Measurements from ENCODE around the gene DIP2C. TPM values are rescaled to one million over a fixed set of nuclear protein-coding genes. Genes with fewer than 3 reads are reported as not detected.
"Not testable (repeated sequence)": the region's sequence is repeated elsewhere in the genome, so short reads cannot be mapped to it uniquely, and the experiment has no call there.

DIP2C gene
- polyA plus RNA-seq, 1 donor: 21.6 TPM

- no peak for DNase-seq
These were observed 413.8 kb downstream of the DIP2C start for GRCh38 chr10:275680-276079.

- no peak for DNase-seq
These were observed 414.6 kb downstream of the DIP2C start for GRCh38 chr10:274866-275265.

GRCh38 chr10:273088-273487 is 416.4 kb downstream of the DIP2C start:
- no peak for DNase-seq

DNA sequence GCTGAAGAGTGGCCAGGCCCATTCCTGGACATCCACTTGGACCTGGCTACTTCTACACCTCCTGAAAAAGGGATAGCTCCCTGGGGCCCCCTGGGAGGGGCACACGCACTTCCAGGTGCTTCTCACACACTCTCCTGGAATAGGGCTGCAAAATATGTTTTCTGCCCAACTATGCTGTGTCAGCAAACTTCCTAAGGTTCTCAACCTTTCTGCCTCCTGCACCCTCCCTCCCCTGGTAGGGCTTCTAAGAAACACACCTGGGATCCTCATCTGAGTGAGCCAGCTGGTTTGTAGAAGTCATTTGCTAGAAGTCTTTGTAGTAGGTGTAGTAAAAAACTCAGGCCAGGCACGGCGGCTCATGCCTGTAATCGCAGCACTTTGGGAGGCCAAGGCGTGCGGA is 417.7 kb downstream of the DIP2C start:
- no peak for DNase-seq

GRCh38 chr10:271201-271600 is 418.3 kb downstream of the DIP2C start:
- no peak for DNase-seq

GRCh38 chr10:269440-270074 is 419.9 kb downstream of the DIP2C start:
- DNase-seq: no peak

DNA sequence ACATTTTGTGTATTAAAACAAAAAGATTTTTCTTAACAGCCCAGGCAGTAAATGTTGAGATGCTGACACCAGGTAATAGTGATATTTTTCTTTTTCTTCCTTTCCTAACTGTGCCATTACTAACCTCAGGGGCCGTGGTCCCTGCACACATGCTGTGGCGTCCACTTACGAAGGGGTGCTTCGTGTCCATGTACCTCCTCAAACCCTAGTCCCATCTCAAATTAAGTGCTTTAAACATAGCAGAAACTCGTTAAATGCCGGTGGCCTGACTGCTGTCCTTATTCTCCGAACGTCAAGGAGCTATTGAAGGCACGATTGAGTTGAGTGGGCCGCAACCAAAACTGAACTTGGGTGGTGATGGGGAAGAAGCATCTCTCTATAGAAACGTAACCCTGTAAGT is 421.8 kb downstream of the DIP2C start:
- DNase-seq: no peak

DNA sequence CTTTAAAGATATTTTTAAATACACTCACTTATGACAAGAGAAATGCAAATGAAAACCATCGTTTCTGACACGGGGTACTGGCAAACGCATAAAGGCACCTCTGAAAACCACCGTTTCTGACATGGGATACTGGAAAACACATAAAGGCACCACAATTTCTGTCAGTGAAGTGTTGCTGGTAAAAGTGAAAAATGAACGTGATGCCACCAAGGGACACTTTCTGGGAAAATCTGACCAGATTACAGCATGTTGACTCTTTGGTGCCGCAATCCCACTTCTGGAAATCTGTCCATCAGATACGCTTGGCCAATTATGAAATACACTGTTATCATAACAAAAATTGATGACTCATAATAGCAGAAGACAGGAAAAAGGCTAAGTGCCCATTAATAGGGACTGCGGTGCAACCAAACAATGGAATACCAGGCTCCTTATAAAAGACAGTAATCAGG is 422.5 kb downstream of the DIP2C start:
- DNase-seq: no peak

DNA sequence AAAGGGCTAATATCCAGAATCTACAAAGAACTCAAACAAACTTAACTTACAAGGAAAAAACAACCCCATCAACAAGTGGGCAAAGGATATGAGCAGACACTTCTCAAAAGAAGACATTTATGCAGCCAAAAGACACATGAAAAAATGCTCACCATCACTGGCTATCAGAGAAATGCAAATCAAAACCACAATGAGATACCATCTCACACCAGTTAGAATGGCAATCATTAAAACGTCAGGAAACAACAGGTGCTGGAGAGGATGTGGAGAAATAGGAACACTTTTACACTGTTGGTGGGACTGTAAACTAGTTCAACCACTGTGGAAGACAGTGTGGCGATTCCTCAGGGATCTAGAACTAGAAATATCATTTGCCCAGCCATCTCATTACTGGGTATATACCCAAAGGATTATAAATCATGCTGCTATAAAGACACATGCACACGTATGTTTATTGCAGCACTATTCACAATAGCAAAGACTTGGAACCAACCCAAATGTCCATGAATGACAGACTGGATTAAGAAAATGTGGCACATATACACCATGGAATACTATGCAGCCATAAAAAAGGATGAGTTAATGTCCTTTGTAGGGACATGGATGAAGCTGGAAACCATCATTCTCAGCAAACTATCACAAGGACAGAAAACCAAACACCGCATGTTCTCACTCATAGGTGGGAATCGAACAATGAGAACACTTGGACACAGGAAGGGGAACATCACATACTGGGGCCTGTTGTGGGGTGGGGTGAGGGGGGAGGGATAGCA is 423.5 kb downstream of the DIP2C start:
- not testable (repeated sequence) for DNase-seq

DNA sequence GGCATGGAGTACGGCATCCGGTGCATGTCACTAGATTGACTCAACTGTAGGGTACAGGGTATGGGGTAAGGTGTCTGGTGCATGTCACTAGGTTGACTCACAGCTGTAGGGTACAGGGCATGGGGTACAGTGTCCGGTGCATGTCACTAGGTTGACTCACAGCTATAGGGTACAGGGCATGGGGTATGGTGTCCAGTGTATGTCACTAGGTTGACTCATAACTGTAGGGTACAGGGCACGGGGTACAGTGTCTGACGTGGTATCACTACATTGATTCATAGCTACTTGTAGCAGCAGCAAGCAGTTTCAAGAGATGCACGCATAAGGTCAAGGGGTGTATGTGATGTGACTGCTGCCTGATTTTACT is 424.4 kb downstream of the DIP2C start:
- DNase-seq: not testable (repeated sequence)

DNA sequence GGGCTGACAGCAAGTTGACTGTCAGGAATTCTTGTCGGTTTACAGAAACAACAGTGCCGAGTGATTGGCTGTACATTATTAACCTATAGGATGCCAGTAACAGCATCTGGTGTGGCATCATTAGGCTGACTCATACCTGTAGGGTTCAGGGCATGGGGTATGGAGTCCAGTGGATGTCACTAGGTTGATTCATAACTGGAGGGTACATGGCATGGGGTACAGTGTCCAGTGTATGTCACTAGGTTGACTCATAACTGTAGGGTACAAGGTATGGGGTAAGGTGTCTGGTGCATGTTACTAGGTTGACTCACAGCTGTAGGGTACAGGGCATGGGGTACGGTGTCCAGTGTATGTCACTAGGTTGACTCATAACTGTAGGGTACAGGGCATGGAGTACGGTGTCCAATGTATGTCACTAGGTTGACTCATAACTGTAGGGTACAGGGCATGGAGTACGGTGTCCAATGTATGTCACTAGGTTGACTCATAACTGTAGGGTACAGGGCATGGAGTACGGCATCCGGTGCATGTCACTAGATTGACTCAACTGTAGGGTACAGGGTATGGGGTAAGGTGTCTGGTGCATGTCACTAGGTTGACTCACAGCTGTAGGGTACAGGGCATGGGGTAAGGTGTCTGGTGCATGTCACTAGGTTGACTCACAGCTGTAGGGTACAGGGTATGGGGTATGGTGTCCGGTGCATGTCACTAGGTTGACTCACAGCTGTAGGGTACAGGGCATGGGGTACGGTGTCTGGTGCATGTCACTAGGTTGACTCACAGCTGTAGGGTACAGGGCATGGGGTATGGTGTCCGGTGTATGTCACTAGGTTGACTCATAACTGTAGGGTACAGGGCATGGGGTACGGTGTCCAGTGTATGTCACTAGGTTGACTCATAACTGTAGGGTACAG is 425.1 kb downstream of the DIP2C start:
- not testable (repeated sequence) for DNase-seq

DNA sequence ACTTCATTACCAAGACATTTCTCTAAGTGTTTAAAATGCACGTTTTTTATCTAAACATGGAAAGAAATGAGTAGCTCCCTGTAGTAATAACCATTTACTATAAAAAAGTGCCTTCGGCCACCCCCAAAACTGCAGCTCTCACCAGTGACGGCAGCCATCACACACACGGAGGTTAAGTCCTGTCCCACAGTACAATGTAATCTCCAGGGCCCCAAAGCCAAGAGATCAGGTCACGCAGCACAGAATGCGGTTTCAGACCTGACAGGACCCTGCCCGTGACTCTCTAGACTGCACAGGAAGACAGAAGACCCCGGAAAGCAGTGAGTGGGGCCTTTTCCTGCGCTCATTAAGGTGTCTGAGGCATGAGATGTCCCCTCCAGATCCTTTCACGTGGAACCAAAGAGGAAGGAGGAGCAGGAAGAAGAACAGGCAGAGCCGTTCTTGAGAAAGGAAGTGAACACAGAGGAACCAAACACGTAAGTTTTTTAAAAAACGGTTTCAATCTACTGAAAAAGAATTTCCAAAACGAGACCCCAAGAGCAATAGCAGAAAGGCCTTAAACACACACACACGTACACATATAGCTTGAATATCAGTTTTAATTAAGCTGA is 428.5 kb downstream of the DIP2C start:
- DNase-seq: no peak

- DNase-seq: no peak
These were observed 437.4 kb downstream of the DIP2C start for GRCh38 chr10:251982-252582.

DNA sequence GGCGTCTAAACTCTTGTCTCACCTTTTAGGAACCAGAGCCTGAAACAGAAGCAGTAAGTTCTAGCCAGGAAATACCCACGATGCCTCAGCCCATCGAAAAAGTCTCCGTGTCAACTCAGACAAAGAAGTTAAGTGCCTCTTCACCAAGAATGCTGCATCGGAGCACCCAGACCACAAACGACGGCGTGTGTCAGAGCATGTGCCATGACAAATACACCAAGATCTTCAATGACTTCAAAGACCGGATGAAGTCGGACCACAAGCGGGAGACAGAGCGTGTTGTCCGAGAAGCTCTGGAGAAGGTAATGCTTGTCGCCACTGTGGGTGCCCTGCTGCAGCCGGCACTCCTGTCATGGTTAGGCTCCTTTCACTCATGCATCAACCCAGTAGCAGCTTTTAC is 441.2 kb downstream of the DIP2C start:
- DNase-seq: no peak

- no peak for DNase-seq
These were observed 442.0 kb downstream of the DIP2C start for GRCh38 chr10:247480-247879.

- DNase-seq: no peak
These were observed 443.0 kb downstream of the DIP2C start for GRCh38 chr10:246431-246830.

- no peak for DNase-seq
These were observed 445.2 kb downstream of the DIP2C start for GRCh38 chr10:244227-244626.

GRCh38 chr10:241966-242643 is 447.4 kb downstream of the DIP2C start:
- no peak for DNase-seq

- no peak for DNase-seq
These were observed 448.0 kb downstream of the DIP2C start for GRCh38 chr10:241451-241850.

DNA sequence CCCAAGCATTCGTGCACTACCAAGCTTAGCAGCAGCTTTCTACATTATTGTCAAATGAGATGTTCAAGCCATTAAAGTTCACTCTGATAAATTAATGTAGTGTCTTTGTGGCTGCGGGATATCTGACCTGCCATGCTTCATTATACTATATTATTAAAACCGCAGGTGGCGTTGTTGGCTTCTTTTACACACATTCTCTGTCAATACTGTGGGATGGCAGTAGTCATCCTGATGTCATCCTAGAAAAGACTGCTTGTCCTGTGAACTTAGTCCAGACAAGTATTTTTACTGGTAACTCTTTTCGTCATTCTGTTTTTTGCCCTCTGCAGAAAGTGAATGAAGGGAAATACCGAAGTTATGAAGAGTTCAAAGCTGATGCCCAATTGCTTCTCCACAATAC is 450.4 kb downstream of the DIP2C start:
- DNase-seq: no peak

- no peak for DNase-seq
These were observed 453.6 kb downstream of the DIP2C start for GRCh38 chr10:235915-236314.
